Activated T-cell treated with anti-CD3 and anti-CD28 coated beads for 4 hours (primary cell): Measurements from ENCODE around the gene ACAN.
A peak's percentile ranks its signal among the peaks of the same experiment; 100 is the strongest.
"Not testable (repeated sequence)": the region's sequence is repeated elsewhere in the genome, so short reads cannot be mapped to it uniquely, and the experiment has no call there.

Source experiments
- DNase-seq: peaks from one replicate; pipeline ENCODE4 v3.0.0-alpha.2; 2020

The ACAN gene

GRCh38 chr15:88904624-88905327 is 101.5 kb downstream of the ACAN start:
- peak; percentile 89 for DNase-seq

GRCh38 chr15:88905576-88905975 is 102.3 kb downstream of the ACAN start:
- DNase-seq, result no peak

- no peak for DNase-seq
These were observed 102.9 kb downstream of the ACAN start for GRCh38 chr15:88906130-88906529.

- DNase-seq, result no peak
These were observed 103.3 kb downstream of the ACAN start for GRCh38 chr15:88906551-88906950.

GRCh38 chr15:88907111-88907510 is 103.9 kb downstream of the ACAN start:
- no peak for DNase-seq

- no peak for DNase-seq
These were observed 104.9 kb downstream of the ACAN start for GRCh38 chr15:88908123-88908522.

GRCh38 chr15:88908697-88909621 is 105.7 kb downstream of the ACAN start:
- no peak for DNase-seq

- no peak for DNase-seq
These were observed 107.0 kb downstream of the ACAN start for GRCh38 chr15:88909956-88910831.

GRCh38 chr15:88911766-88912118 is 108.5 kb downstream of the ACAN start:
- DNase-seq, result no peak

GRCh38 chr15:88912500-88912921 is 109.3 kb downstream of the ACAN start:
- DNase-seq, result no peak

GRCh38 chr15:88913017-88913849 is 110.0 kb downstream of the ACAN start, which contains the start of gene MFGE8:
MFGE8 (minus strand) TSS chr15:88913379; CDS start chr15:88913319, 60 bp downstream.
- peak; percentile 68 for DNase-seq

- DNase-seq, result no peak
These were observed 110.6 kb downstream of the ACAN start for GRCh38 chr15:88913850-88914169.

- DNase-seq, result no peak
These were observed 112.1 kb downstream of the ACAN start for GRCh38 chr15:88915354-88915753.

- no peak for DNase-seq
These were observed 114.5 kb downstream of the ACAN start for GRCh38 chr15:88917760-88918159.

GRCh38 chr15:88918738-88919137 is 115.5 kb downstream of the ACAN start:
- no peak for DNase-seq

- DNase-seq, result no peak
These were observed 117.1 kb downstream of the ACAN start for GRCh38 chr15:88920186-88920891.

GRCh38 chr15:88920892-88921435 is 117.7 kb downstream of the ACAN start:
- not testable (repeated sequence) for DNase-seq
